PC-3 (cell line): ENCODE measurements around the gene ARHGAP24.

Experiments
- CTCF ChIP-seq: fragments of 300-600 bp; sonication (generic); conservative IDR thresholded peaks from 2 replicates; pipeline ENCODE4 v1.5.1; 2017; ENCODE audit warnings: antibody characterized with exemption, low read depth, mild to moderate bottlenecking, low read length
- EZH2 ChIP-seq: fragments of 300-600 bp; sonication (generic); IDR thresholded peaks from one replicate; pipeline ENCODE4 v1.6.1; 2017; ENCODE audit warnings: antibody characterized with exemption, mild to moderate bottlenecking, low read length; ENCODE audit not compliant: unreplicated experiment

GRCh38 chr4:86006057-86006456 is 531.1 kb downstream of the ARHGAP24 start:
- TF ChIP-seq CTCF (no peak), EZH2 (no peak)
